SK-N-MC (cell line): ENCODE measurements around the gene GREM1.

Source experiments
- EZH2 ChIP-seq: fragments of 200-600 bp; sonication (generic); IDR thresholded peaks from one replicate; pipeline ENCODE4 v1.6.1; 2017; ENCODE audit warnings: antibody characterized with exemption
- FOXP2 ChIP-seq: optimal IDR thresholded peaks from 2 replicates; pipeline ENCODE3; 2011; ENCODE audit warnings: mild to moderate bottlenecking, moderate library complexity; ENCODE audit not compliant: insufficient read depth; ENCODE audit errors: extremely low read length, control extremely low read depth
- POLR2AphosphoS5 ChIP-seq: IDR thresholded peaks from 2 replicates; pipeline ENCODE4 v1.6.1; 2012; ENCODE audit warnings: mild to moderate bottlenecking, low read depth, low read length, borderline replicate concordance

DNA sequence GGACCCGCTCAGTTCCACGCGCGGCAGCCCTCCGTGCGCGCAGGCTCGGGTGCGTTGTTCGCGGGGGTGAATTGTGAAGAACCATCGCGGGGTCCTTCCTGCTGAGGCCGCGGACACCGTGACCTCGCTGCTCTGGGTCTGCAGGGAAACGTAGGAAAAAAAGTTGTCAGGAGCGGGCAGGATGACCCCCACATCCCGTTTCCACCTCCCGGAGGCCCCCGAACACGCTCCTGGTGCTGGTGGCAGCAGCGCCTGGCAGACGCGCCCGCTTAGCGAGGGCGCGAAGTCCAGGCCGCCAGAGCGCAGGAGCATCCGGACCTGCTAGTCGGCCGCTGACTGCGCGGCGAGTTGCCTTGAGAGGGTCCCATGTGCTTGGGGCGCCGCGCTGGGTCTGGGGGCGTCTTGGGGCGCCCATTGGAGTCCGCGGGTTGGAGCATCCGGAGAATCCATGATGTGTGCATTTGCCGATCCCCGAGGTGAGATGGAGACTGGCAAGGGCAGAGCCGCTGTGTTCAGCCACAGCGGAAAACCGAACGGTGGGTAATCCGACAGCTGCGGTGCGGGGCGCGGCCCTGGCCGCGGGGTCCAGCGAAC, 520 bp downstream of the GREM1 start:
- TF ChIP-seq POLR2AphosphoS5, result no peak
- no peak for TF ChIP-seq EZH2
- no peak for TF ChIP-seq FOXP2
